Nucleus accumbens (tissue), 56 donors: ENCODE data around the gene ALG13.
"Not testable (repeated sequence)": the region's sequence is repeated elsewhere in the genome, so short reads cannot be mapped to it uniquely, and the experiment has no call there.

Source experiments
- DNase-seq, 56 donors: peaks; one replicate each; lab custom pipeline; 2025; lab: John Stamatoyannopoulos, UW

ALG13 gene

GRCh38 chrX:111756486-111756885 is 75.5 kb downstream of the ALG13 start:
- no peak for DNase-seq

GRCh38 chrX:111759686-111760085 is 78.7 kb downstream of the ALG13 start:
- no peak for DNase-seq

GRCh38 chrX:111761578-111762135 is 80.7 kb downstream of the ALG13 start:
- no peak for DNase-seq

GRCh38 chrX:111778591-111778990 is 97.6 kb downstream of the ALG13 start:
- DNase-seq: no peak

- no peak for DNase-seq
These were observed 98.6 kb downstream of the ALG13 start for GRCh38 chrX:111779582-111779981.

- no peak for DNase-seq
These were observed 103.7 kb downstream of the ALG13 start for GRCh38 chrX:111784667-111785066.

- DNase-seq: not testable (repeated sequence)
These were observed 109.1 kb downstream of the ALG13 start for GRCh38 chrX:111790054-111790453.
